Mesendoderm (in vitro differentiated cells): ENCODE measurements around the gene SPRING1. TPM values are rescaled to one million over a fixed set of nuclear protein-coding genes. Genes with fewer than 3 reads are reported as not detected.

Experiments used
- DNase-seq: peaks from one replicate; pipeline ENCODE4 v3.0.0; 2013
- H2AK5ac ChIP-seq: 2 replicates; pipeline ENCODE4 v1.6.1; 2013; ENCODE audit warnings: low read length, inconsistent platforms
- H2BK120ac ChIP-seq: 2 replicates; pipeline ENCODE4 v1.6.1; 2013; ENCODE audit warnings: low read depth, mild to moderate bottlenecking, low read length, moderate library complexity, mixed read lengths
- H2BK15ac ChIP-seq: replicated peaks from 2 replicates; pipeline ENCODE4 v1.6.1; 2013; ENCODE audit warnings: low read depth, mild to moderate bottlenecking, moderate library complexity
- H2BK5ac ChIP-seq: 2 replicates; pipeline ENCODE4 v1.6.1; 2013; ENCODE audit warnings: low read length, inconsistent platforms
- H3K18ac ChIP-seq: 2 replicates; pipeline ENCODE4 v1.6.1; 2013; ENCODE audit warnings: mild to moderate bottlenecking, low read length, mixed read lengths
- H3K23ac ChIP-seq: one replicate; pipeline ENCODE4 v1.6.1; 2013; ENCODE audit warnings: low read length
- H3K27ac ChIP-seq: 2 replicates; pipeline ENCODE4 v1.5.1; 2013; ENCODE audit warnings: low read depth, mild to moderate bottlenecking, inconsistent platforms, low read length, moderate library complexity
- H3K27me3 ChIP-seq: 2 replicates; pipeline ENCODE4 v1.6.1; 2013; ENCODE audit warnings: low read length, control low read depth, mild to moderate bottlenecking, inconsistent platforms; ENCODE audit not compliant: insufficient read depth, poor library complexity
- H3K36me3 ChIP-seq: 2 replicates; pipeline ENCODE4 v1.6.1; 2013; ENCODE audit warnings: low read length, inconsistent platforms; ENCODE audit not compliant: control insufficient read depth, insufficient read depth
- H3K4ac ChIP-seq: one replicate; pipeline ENCODE4 v1.6.1; 2013; ENCODE audit warnings: low read depth, mild to moderate bottlenecking, low read length, moderate library complexity
- H3K4me1 ChIP-seq: 2 replicates; pipeline ENCODE4 v1.6.1; 2013; ENCODE audit warnings: low read depth, low read length, inconsistent platforms; ENCODE audit not compliant: control insufficient read depth
- H3K4me2 ChIP-seq: 2 replicates; pipeline ENCODE4 v1.6.1; 2013; ENCODE audit warnings: low read length
- H3K4me3 ChIP-seq: 2 replicates; pipeline ENCODE4 v1.5.1; 2013; ENCODE audit warnings: mild to moderate bottlenecking, low read length
- H3K56ac ChIP-seq: one replicate; pipeline ENCODE4 v1.6.1; 2013; ENCODE audit warnings: low read length
- H3K79me1 ChIP-seq: 2 replicates; pipeline ENCODE4 v1.6.1; 2013; ENCODE audit warnings: low read length, inconsistent platforms
- H3K79me2 ChIP-seq: 2 replicates; pipeline ENCODE4 v1.6.1; 2013; ENCODE audit warnings: mild to moderate bottlenecking, low read length; ENCODE audit not compliant: control insufficient read depth, insufficient read depth
- H3K9ac ChIP-seq: 2 replicates; pipeline ENCODE4 v1.6.1; 2013; ENCODE audit warnings: low read length, inconsistent platforms
- H4K5ac ChIP-seq: one replicate; pipeline ENCODE4 v1.6.1; 2013; ENCODE audit warnings: low read length
- H4K8ac ChIP-seq: one replicate; pipeline ENCODE4 v1.6.1; 2013; ENCODE audit warnings: low read depth, mild to moderate bottlenecking, control low read depth, low read length, moderate library complexity
- WGBS: extraction: QIAGEN DNeasy Blood & Tissue Kit; methylation state at CpG from one replicate; pipeline ENCODE4 v1.1.7; 2013; ENCODE audit warnings: low lambda C conversion rate, missing lambda C conversion rate; ENCODE audit not compliant: insufficient coverage; ENCODE audit errors: extremely low coverage; 5-methylcytosine and 5-hydroxymethylcytosine counted together
- small RNA-seq: library from polyadenylated mRNA; stranded (forward); fragments of <200 nt; extraction: miRNeasy Mini kit (QIAGEN cat#:217004); gene quantifications from one replicate; pipeline ENCODE3, GENCODE V24; 2013; ENCODE audit not compliant: insufficient read depth

The SPRING1 gene

DNA sequence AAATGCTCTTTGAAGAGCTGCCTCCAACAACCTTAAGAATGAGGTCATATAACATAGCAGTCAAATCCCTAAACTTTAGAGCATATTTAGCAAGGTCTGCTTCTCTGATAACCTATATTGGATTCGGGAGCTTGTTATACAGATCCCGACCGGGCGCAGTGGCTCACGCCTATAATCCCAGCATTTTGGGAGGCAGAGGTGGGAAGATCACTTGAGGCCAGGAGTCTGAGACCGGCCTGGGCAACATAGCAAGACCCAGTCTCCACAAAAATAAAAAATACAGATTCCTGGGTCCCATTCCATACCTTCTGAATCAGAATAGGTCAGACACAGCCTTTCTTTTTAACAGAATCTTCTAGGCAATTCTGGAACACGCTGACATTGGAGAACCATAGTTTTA lies 46.7 kb downstream of the SPRING1 start:
- Histone ChIP-seq H3K27me3 (no peaks in the 10 kb centered on the region), H2AK5ac (no peak overlapping the region), H3K79me1 (no peaks in the 10 kb centered on the region), H3K4ac (no peak overlapping the region), H3K4me3 (no peak overlapping the region), H3K4me2 (no peak overlapping the region), H3K79me2 (no peaks in the 10 kb centered on the region), H4K5ac (no peak overlapping the region), H3K4me1 (peaks cover 9% of the 10 kb centered on the region), H3K27ac (no peak overlapping the region), H2BK5ac (no peak overlapping the region), H3K18ac (no peak overlapping the region), H2BK15ac (no peak overlapping the region), H2BK120ac (no peak overlapping the region), H3K36me3 (no peaks in the 10 kb centered on the region), H4K8ac (no peak overlapping the region), H3K56ac (no peak overlapping the region), H3K9ac (no peak overlapping the region), H3K23ac (no peak overlapping the region)
- no peak for DNase-seq
- no CpG with 5 or more reads among the region's 7 CpGs for WGBS

DNA sequence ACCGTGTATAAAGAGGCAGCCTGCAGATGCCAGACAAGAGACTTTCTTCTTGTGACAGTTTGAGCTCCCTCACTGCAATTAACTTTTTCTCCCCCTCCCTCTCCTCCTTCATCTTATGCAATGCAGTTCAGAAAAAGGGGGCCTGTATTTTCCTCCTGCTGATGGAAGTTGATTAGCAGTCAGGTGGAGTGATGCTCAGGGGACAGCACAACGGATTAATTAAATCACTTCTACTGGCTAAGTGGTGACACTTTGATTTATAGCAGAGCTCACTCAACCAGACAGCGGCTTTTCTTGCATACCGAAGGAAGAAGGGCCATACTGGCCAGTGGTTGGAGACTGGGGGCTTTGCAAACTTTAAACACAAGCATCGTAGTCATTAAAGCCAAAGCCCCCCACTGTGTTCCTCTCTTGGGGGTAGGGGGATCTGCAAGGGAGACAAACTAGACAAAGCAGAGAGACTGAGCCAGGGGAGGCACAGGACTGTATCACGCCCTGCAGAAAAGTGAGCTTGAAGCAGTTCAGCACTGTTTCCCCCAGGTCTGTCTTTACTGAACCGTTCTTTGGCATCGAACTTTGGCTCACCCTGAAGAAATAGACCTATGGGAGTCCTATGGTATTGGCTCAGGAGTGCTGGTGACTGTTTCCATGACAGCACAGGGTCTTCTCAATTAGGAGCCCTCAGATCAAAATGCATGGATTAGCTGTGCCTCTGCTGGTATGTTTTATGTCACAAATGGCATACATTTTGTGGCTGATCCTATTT lies 47.7 kb downstream of the SPRING1 start:
- H2BK5ac ChIP-seq: no peak overlapping the region
- DNase-seq: no peak
- no peak overlapping the region for H4K8ac ChIP-seq
- H3K9ac ChIP-seq: no peak overlapping the region
- no peaks in the 10 kb centered on the region for H3K79me2 ChIP-seq
- no peak overlapping the region for H3K23ac ChIP-seq
- no peaks in the 10 kb centered on the region for H3K36me3 ChIP-seq
- H3K4ac ChIP-seq: no peak overlapping the region
- no peak overlapping the region for H2AK5ac ChIP-seq
- H4K5ac ChIP-seq: no peak overlapping the region
- H3K18ac ChIP-seq: no peak overlapping the region
- no peaks in the 10 kb centered on the region for H3K79me1 ChIP-seq
- H2BK120ac ChIP-seq: no peak overlapping the region
- H3K56ac ChIP-seq: no peak overlapping the region
- H2BK15ac ChIP-seq: no peak overlapping the region
- no peaks in the 10 kb centered on the region for H3K27me3 ChIP-seq
- H3K4me2 ChIP-seq: no peak overlapping the region
- WGBS: no CpG with 5 or more reads among the region's 8 CpGs
- no peak overlapping the region for H3K27ac ChIP-seq
- H3K4me3 ChIP-seq: no peak overlapping the region
- peaks cover 9% of the 10 kb centered on the region for H3K4me1 ChIP-seq

- Histone ChIP-seq H2BK15ac (no peak overlapping the region), H3K27me3 (no peaks in the 10 kb centered on the region), H2BK5ac (no peak overlapping the region), H3K79me1 (no peaks in the 10 kb centered on the region), H3K9ac (no peak overlapping the region), H2AK5ac (no peak overlapping the region), H3K79me2 (no peaks in the 10 kb centered on the region), H3K23ac (no peak overlapping the region), H3K4ac (no peak overlapping the region), H3K4me2 (no peak overlapping the region), H3K36me3 (no peaks in the 10 kb centered on the region), H3K18ac (no peak overlapping the region), H4K8ac (no peak overlapping the region), H3K4me1 (peaks cover 8% of the 10 kb centered on the region), H3K56ac (no peak overlapping the region), H4K5ac (no peak overlapping the region), H3K4me3 (no peak overlapping the region), H3K27ac (no peak overlapping the region), H2BK120ac (no peak overlapping the region)
- DNase-seq: no peak
- no CpG with 5 or more reads among the region's 5 CpGs for whole genome bisulfite sequencing
Measured at GRCh38 chr12:116689521-116689920, 48.3 kb downstream of the SPRING1 start.

Small RNAs within 50 kb of the gene (small RNA-seq; reads per million reads assigned to genes)
- not detected for gene RNU6-558P
